Ovary (tissue), 9 donors: ENCODE data around the gene NECTIN2. TPM values are rescaled to one million over a fixed set of nuclear protein-coding genes. Genes with fewer than 3 reads are reported as not detected.
"Not testable (repeated sequence)": the region's sequence is repeated elsewhere in the genome, so short reads cannot be mapped to it uniquely, and the experiment has no call there.

Source experiments
- DNase-seq, 5 donors: peaks; one replicate each; pipeline ENCODE4 v3.0.0-alpha.2; 2019 to 2020
- H3K27ac ChIP-seq, 2 donors: fragments of 200-600 bp; one replicate each; pipeline versions ENCODE4 v1.5.1 to v1.8.0; 2019 to 2022
- H3K27me3 ChIP-seq: fragments of 200-600 bp; one replicate; pipeline ENCODE4 v1.8.0; 2022
- H3K36me3 ChIP-seq: fragments of 200-600 bp; sonication (generic); one replicate; pipeline ENCODE4 v1.5.1; 2019
- H3K4me1 ChIP-seq: one replicate; pipeline ENCODE4 v1.8.1; 2013; ENCODE audit warnings: mild to moderate bottlenecking, moderate library complexity; ENCODE audit not compliant: insufficient read depth
- H3K4me3 ChIP-seq: fragments of 200-600 bp; sonication (generic); one replicate; pipeline ENCODE4 v1.5.1; 2017
- H3K9me3 ChIP-seq, 2 donors: fragments of 200-600 bp in 1 of 2; sonication (generic) in 1 of 2; one replicate each; pipeline versions ENCODE4 v1.5.1 to v1.8.1; 2013 to 2019; ENCODE audit warnings: mild to moderate bottlenecking in 1 of 2, moderate library complexity in 1 of 2
- CTCF ChIP-seq, 3 donors: fragments of 450-650 bp in 2 of 3; fragments of 200-600 bp in 1 of 3; IDR thresholded peaks; one replicate each; pipeline versions ENCODE4 v1.5.1 to v1.8.0; 2016 to 2022; ENCODE audit warnings: antibody characterized with exemption in 3 of 3, mild to moderate bottlenecking in 1 of 3
- EP300 ChIP-seq: sonication (generic); formaldehyde crosslinking; IDR thresholded peaks from one replicate; pipeline ENCODE4 v1.6.1; 2017; ENCODE audit warnings: antibody characterized with exemption
- POLR2A ChIP-seq: fragments of 450-650 bp; IDR thresholded peaks from one replicate; pipeline ENCODE4 v1.6.1; 2017; ENCODE audit warnings: antibody characterized with exemption, mild to moderate bottlenecking, moderate library complexity
- WGBS, 3 donors: extraction: QIAGEN DNeasy Blood & Tissue Kit in 1 of 3; methylation state at CpG; one replicate each; pipeline versions ENCODE4 v1.1.5 to v1.1.7; 2013 to 2017; 5-methylcytosine and 5-hydroxymethylcytosine counted together
- intact Hi-C, 4 donors: fragments of 100-400 bp; cut with DNase I; formaldehyde crosslinking; loops; one replicate each; pipeline versions ENCODE4 v1.11.0 to v1.15.1; 2022 to 2023
- polyA plus RNA-seq, 2 donors: library from polyadenylated mRNA; stranded (reverse); fragments of 200-250 nt in 1 of 2; fragments of 350-450 nt in 1 of 2; fragmentation: Illumina TruSeq in 1 of 2; extraction: RNeasy Lipid Tissue Mini Kit (QIAGEN cat#74804) in 1 of 2; gene quantifications; one replicate each; pipeline ENCODE4 v1.2.3, GENCODE V29; 2013 to 2014
- total RNA-seq, 7 donors: library from RNA; depleted of rRNA in 2 of 7; stranded (reverse); fragments of >200 nt in 2 of 7; fragmentation: NEBNext Ultra II Directional in 3 of 7; extraction: Animal tissue kit (Norgen Biotek cat#: 25700) in 3 of 7; gene quantifications; one replicate each; pipeline versions ENCODE4 v1.1.0 to v1.2.4, GENCODE V29; 2016 to 2023
- donor health status: DM: no; HTN: no; CAD: no; lungs with moderate emphysema.
- donor health status: DM: no; HTN: no; CAD: no.
- donor health status: Bipolar disorder and iron deficiency.
- donor health status: DM: yes; HTN: yes; CAD: no.
- donor health status: DM: no; HTN: no; CAD: no.
- donor health status: DM: yes; HTN: yes; CAD: no.

Gene NECTIN2
- total and polyA plus RNA-seq, 9 donors = 37.8 to 185 (median 71.8) TPM

DNA sequence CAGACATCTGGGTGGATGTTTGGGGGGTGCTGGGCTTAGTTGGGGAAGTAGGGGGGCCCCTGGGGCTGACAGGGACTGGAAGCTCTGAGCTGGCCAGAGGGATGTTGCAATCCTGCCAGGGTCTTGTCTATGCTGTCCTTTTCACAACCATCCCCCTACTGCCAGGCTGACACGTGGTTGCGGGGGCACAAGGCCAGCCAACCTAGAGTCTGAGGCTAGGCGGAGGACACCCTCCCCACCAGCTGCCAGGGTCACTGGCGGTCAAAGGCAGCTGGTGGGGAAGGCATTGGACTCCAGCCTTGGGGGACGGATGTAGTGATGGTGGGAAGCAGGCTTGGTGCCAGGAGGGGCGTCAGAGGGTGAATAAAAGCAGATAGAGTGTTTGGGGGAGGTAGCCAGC, 66.8 kb downstream of the NECTIN2 start:
- no peak for TF ChIP-seq POLR2A
- TF ChIP-seq CTCF (IDR thresholded peaks at IDR 0.05) = no peak
- no peak for TF ChIP-seq EP300
- Histone ChIP-seq H3K27me3 (no peaks in the 10 kb centered on the region), H3K4me1 (peaks cover 13% of the 10 kb centered on the region), H3K4me3 (no peak overlapping the region), H3K27ac (peak overlapping the region in 1 of 2 donors; percentile 15), H3K9me3 (no peaks in the 10 kb centered on the region), H3K36me3 (no peaks in the 10 kb centered on the region)
- intact Hi-C loops = no loop called here
- 23 to 46% (median 40%) methylated on average over 6 of the region's 6 CpGs for WGBS, 3 donors
- peak; percentile 49 to 73 (median 61) for DNase-seq

GRCh38 chr19:44913512-44914432, 67.7 kb downstream of the NECTIN2 start:
- peak in 2 of 5 donors; percentile 30 to 38 for DNase-seq
- 60 to 69% (median 64%) methylated on average over 23 of the region's 23 CpGs for WGBS, 3 donors
- H3K36me3 ChIP-seq, intact Hi-C loops, H3K27me3 ChIP-seq, H3K4me3 ChIP-seq, H3K9me3 ChIP-seq: not testable (repeated sequence)
- H3K4me1 ChIP-seq = peaks cover 13% of the 10 kb centered on the region
- peak overlapping the region in 1 of 2 donors; percentile 0 for H3K27ac ChIP-seq

DNA sequence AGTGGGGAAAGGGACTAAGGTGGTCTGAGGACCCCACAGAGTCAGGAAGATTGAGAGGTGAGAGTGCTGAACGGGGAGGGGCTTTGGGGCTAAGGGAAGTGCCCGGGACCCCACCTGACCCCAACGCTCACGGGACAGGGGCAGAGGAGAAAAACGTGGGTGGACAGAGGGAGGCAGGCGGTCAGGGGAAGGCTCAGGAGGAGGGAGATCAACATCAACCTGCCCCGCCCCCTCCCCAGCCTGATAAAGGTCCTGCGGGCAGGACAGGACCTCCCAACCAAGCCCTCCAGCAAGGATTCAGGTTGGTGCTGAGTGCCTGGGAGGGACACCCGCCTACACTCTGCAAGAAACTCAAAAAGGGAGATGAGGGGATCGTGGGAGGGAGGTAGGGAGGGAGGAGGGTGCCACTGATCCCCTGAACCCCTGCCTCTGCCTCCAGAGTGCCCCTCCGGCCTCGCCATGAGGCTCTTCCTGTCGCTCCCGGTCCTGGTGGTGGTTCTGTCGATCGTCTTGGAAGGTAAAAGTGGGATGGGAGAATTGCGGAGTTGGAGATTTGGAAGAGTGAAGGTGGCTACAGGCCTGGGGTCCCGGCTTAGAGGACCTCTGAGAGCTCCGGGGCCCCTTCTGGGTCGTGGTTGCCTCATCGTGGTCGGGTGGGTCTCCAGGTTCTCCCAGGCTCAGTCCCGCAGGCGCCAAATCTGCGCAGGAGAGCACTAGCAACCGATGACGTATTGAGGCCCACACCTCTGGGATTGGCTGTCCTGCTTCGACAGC, 68.5 kb downstream of the NECTIN2 start, which contains the start of gene APOC1:
Gene APOC1, plus strand, starts transcription at position 176 of the 774 bp plus-strand sequence. Its CDS starts 284 bp downstream, at position 460.
- H3K9me3 ChIP-seq, H3K36me3 ChIP-seq, H3K27me3 ChIP-seq, intact Hi-C loops: not testable (repeated sequence)
- peaks cover 13% of the 10 kb centered on the region for H3K4me1 ChIP-seq
- peak; percentile 86 to 91 (median 89) for DNase-seq
- WGBS, 3 donors = 6 to 11% (median 10%) methylated on average over 27 to 28 of the region's 28 CpGs
- H3K4me3 ChIP-seq = peak within 1 kb of the TSS; percentile 39
- peak within 1 kb of the TSS in 1 of 2 donors; percentile 61 for H3K27ac ChIP-seq

GRCh38 chr19:44924243-44924725, 78.2 kb downstream of the NECTIN2 start:
- Histone ChIP-seq H3K36me3 (no peaks in the 10 kb centered on the region), H3K27ac (peak overlapping the region in 1 of 2 donors; percentile 64), H3K27me3 (no peaks in the 10 kb centered on the region), H3K4me1 (peaks cover 14% of the 10 kb centered on the region), H3K9me3 (no peaks in the 10 kb centered on the region), H3K4me3 (no peak overlapping the region)
- TF ChIP-seq CTCF (IDR thresholded peaks at IDR 0.05) (no peak), EP300 (no peak), POLR2A (no peak)
- intact Hi-C loops = no loop called here
- 61 to 72% (median 71%) methylated on average over 8 of the region's 8 CpGs for WGBS, 3 donors
- peak in 1 of 5 donors; percentile 56 for DNase-seq

DNA sequence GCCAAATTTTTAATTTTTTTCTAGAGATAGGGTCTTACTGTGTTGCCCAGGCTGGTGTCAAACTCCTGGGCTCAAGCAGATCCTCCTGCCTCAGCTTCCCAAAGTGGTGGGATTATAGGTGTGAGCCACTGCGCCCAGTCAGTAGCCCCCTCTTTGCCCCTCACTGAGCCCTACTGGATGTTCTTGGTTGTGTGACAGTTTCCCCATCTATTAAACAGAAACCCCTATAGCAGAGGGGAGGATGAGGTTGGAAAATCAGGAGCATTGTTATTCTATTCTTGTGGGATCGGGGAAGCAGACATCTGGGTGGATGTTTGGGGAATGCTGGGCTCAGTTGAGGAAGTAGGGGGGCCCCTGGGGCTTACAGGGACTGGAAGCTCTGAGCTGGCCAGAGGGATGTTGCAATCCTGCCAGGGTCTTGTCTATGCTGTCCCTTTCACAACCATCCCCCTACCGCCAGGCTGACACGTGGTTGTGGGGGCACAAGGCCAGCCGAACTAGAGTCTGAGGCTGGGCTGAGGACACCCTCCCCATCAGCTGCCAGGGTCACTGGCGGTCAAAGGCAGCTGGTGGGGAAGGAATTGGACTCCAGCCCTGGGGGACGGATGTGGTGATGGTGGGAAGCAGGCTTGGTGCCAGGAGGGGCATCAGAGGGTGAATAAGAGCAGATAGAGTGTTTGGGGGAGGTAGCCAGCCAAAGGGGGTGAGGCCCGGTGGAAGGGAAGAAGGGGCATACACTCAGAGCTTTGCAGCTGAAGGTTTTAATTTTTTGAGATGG, 79.2 kb downstream of the NECTIN2 start:
- intact Hi-C loops = no loop called here
- Histone ChIP-seq H3K27ac (peak overlapping the region in 1 of 2 donors; percentile 64), H3K9me3 (no peaks in the 10 kb centered on the region), H3K27me3 (no peaks in the 10 kb centered on the region), H3K4me1 (peaks cover 14% of the 10 kb centered on the region), H3K36me3 (no peaks in the 10 kb centered on the region), H3K4me3 (no peak overlapping the region)
- peak; percentile 78 to 90 (median 88) for DNase-seq
- TF ChIP-seq EP300 (no peak), POLR2A (no peak), CTCF (IDR thresholded peaks at IDR 0.05) (no peak)
- 21 to 36% (median 25%) methylated on average over 8 of the region's 8 CpGs for whole genome bisulfite sequencing, 3 donors

- intact Hi-C loops, H3K4me3 ChIP-seq, H3K9me3 ChIP-seq, H3K36me3 ChIP-seq, H3K27me3 ChIP-seq: not testable (repeated sequence)
- Histone ChIP-seq H3K27ac (peak overlapping the region in 1 of 2 donors; percentile 64), H3K4me1 (peaks cover 14% of the 10 kb centered on the region)
- 46 to 57% (median 54%) methylated on average over 17 to 19 of the region's 19 CpGs for WGBS, 3 donors
- peak in 1 of 5 donors; percentile 36 for DNase-seq
Measured at GRCh38 chr19:44926245-44927077, 80.4 kb downstream of the NECTIN2 start.
